SU-DHL-6 (cell line): ENCODE results near the gene FXYD1.

ENCODE experiments used
- H2AFZ ChIP-seq: fragments of 200-600 bp; sonication (generic); 2 replicates; pipeline ENCODE4 v1.6.1; 2014; ENCODE audit warnings: low read depth, mild to moderate bottlenecking, moderate library complexity, mixed read lengths, antibody characterized with exemption, low read length; ENCODE audit not compliant: severe bottlenecking
- H3F3A ChIP-seq: fragments of 200-600 bp; shearing (Covaris generic); 2 replicates; pipeline ENCODE4 v1.6.0; 2016; ENCODE audit warnings: antibody characterized with exemption, mild to moderate bottlenecking; ENCODE audit not compliant: insufficient read depth
- H3K27ac ChIP-seq: fragments of 200-600 bp; sonication (generic); 2 replicates; pipeline ENCODE4 v1.5.1; 2016; ENCODE audit warnings: low read depth, mild to moderate bottlenecking, low read length, moderate library complexity, mixed read lengths
- H3K27me3 ChIP-seq: fragments of 200-600 bp; sonication (generic), shearing (Covaris generic); 2 replicates; pipeline ENCODE4 v1.6.0; 2014; ENCODE audit warnings: mild to moderate bottlenecking, low read length
- H3K36me3 ChIP-seq: fragments of 200-600 bp; sonication (generic); 2 replicates; pipeline ENCODE4 v1.6.1; 2014; ENCODE audit warnings: mild to moderate bottlenecking, low read length, mixed read lengths
- H3K4me2 ChIP-seq: fragments of 300-600, 200-600 bp; shearing (Covaris generic), sonication (generic); 2 replicates; pipeline ENCODE4 v1.6.0; 2014; ENCODE audit warnings: low read length, low read depth, mild to moderate bottlenecking; ENCODE audit not compliant: poor library complexity, severe bottlenecking
- H3K4me3 ChIP-seq: fragments of 200-600 bp; sonication (generic); 2 replicates; pipeline ENCODE4 v1.5.1; 2014; ENCODE audit warnings: antibody characterized with exemption, low read length, mild to moderate bottlenecking, mixed read lengths; ENCODE audit not compliant: insufficient read depth, poor library complexity, severe bottlenecking
- H3K79me2 ChIP-seq: fragments of 200-600 bp; sonication (generic); 2 replicates; pipeline ENCODE4 v1.6.1; 2014; ENCODE audit warnings: mild to moderate bottlenecking, low read length, moderate library complexity; ENCODE audit not compliant: insufficient read depth
- H3K9ac ChIP-seq: fragments of 200-600 bp; sonication (generic); 2 replicates; pipeline ENCODE4 v1.7.0; 2014; ENCODE audit warnings: mild to moderate bottlenecking, low read length
- H3K9me2 ChIP-seq: fragments of 200-600 bp; sonication (generic); replicated peaks from 2 replicates; pipeline ENCODE4 v1.6.1; 2014; ENCODE audit warnings: low read length; ENCODE audit not compliant: insufficient read depth
- H3K9me3 ChIP-seq: fragments of 200-600 bp; sonication (generic); 2 replicates; pipeline ENCODE4 v1.6.1; 2014; ENCODE audit warnings: low read length, mixed read lengths; ENCODE audit not compliant: insufficient read depth
- H4K20me1 ChIP-seq: fragments of 200-600 bp; sonication (generic); 2 replicates; pipeline ENCODE4 v1.6.1; 2014; ENCODE audit warnings: low read depth, mild to moderate bottlenecking, antibody characterized with exemption, low read length, moderate library complexity, mixed read lengths
- EZH2phosphoT487 ChIP-seq: fragments of 200-600 bp; sonication (generic), shearing (Covaris generic); conservative IDR thresholded peaks from 2 replicates; pipeline ENCODE4 v1.6.1; 2018; ENCODE audit warnings: mild to moderate bottlenecking, antibody characterized with exemption, low read length, moderate library complexity, mixed read lengths
- TF ChIP-seq, protein P1 (sequence below): fragments of 200-600 bp; sonication (generic); IDR thresholded peaks from one replicate; pipeline ENCODE4 v1.5.1; 2017; ENCODE audit warnings: antibody characterized with exemption, mild to moderate bottlenecking, low read length, moderate library complexity; ENCODE audit not compliant: insufficient read depth, poor library complexity, severe bottlenecking

Gene FXYD1

DNA sequence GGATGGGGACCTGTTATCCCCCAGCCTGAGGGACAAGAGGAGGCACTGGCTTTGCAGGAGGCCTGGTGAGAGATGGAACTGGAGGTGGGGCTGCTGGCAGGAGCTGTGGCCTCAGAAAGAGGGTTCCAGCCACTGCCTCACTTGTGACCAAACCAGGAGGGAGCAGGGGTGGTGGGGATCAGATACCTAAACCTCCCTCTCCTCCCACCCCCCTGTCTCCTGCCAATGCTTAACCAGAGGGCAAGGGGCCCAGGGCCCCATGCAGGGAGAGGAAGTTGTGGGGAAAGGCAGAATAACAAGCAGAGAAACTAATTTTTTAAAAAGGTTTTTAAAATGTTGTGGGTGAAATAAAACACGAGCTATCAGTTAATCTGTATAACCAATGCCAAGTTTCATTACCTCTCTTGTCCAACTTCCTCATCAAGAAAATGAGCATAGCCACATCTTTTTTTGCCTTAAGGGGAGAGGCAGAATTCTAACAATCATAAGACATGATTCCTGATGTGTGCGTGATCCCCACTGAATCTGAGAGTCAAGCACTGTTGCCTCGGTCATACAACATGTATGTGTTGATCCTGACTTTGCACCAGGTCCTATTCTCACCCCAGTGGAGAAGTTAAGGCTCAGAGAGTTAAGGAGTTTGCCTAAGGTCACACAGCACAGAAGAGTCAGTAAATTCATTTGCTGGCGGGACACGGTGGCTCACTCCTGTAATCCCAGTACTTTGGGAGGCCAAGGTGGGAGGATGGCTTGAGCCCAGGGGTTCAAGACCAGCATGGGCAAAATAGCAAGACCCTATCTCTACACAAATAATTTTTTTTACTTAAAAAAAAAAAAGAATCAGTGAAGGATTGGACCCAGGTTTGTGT, 28.9 kb downstream of the FXYD1 start:
- no peaks in the 10 kb centered on the region for H4K20me1 ChIP-seq
- H3K27ac ChIP-seq: peak overlapping the region; percentile 24; the same call in 1 of the 2 replicates
- no peak overlapping the region for H2AFZ ChIP-seq
- H3F3A ChIP-seq: no peaks in the 10 kb centered on the region
- H3K9me2 ChIP-seq: no peaks in the 10 kb centered on the region
- TF ChIP-seq EZH2phosphoT487: no peak
- TF ChIP-seq, protein P1, sequence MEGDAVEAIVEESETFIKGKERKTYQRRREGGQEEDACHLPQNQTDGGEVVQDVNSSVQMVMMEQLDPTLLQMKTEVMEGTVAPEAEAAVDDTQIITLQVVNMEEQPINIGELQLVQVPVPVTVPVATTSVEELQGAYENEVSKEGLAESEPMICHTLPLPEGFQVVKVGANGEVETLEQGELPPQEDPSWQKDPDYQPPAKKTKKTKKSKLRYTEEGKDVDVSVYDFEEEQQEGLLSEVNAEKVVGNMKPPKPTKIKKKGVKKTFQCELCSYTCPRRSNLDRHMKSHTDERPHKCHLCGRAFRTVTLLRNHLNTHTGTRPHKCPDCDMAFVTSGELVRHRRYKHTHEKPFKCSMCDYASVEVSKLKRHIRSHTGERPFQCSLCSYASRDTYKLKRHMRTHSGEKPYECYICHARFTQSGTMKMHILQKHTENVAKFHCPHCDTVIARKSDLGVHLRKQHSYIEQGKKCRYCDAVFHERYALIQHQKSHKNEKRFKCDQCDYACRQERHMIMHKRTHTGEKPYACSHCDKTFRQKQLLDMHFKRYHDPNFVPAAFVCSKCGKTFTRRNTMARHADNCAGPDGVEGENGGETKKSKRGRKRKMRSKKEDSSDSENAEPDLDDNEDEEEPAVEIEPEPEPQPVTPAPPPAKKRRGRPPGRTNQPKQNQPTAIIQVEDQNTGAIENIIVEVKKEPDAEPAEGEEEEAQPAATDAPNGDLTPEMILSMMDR: no peak
- H3K27me3 ChIP-seq: no peaks in the 10 kb centered on the region
- peaks cover 6% of the 10 kb centered on the region; the same call in 1 of the 2 replicates for H3K9me3 ChIP-seq
- peaks cover 26% of the 10 kb centered on the region for H3K36me3 ChIP-seq
- no peak overlapping the region for H3K4me2 ChIP-seq
- no peaks in the 10 kb centered on the region for H3K79me2 ChIP-seq
- H3K9ac ChIP-seq: no peak overlapping the region
- H3K4me3 ChIP-seq: no peak overlapping the region

DNA sequence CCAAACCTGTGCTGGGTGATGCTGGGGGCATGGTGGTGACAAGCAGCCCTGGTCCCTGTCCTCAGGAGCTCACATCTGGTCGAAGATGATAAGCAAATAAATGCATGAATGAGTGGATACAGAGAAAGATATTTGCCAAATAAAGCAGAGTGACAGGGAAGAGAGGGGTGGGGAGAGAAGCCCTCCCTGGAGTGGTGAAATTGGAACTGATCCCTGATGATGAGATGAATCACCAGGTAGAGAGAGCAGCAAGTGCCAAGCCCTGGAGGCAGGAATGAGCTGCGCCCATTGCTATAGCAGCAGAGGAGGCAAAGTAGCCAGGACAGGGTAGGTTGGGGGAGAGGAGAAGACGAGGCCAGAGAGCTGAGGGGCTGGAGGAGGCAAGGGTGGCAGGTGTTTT, 29.6 kb downstream of the FXYD1 start:
- H3K79me2 ChIP-seq: no peaks in the 10 kb centered on the region
- H3K9ac ChIP-seq: no peak overlapping the region
- TF ChIP-seq EZH2phosphoT487: no peak
- TF ChIP-seq, protein P1: no peak
- no peak overlapping the region for H2AFZ ChIP-seq
- H3K36me3 ChIP-seq: peaks cover 26% of the 10 kb centered on the region
- no peaks in the 10 kb centered on the region for H3K9me2 ChIP-seq
- no peak overlapping the region for H3K27ac ChIP-seq
- H3K4me3 ChIP-seq: no peak overlapping the region
- H3K27me3 ChIP-seq: no peaks in the 10 kb centered on the region
- no peak overlapping the region for H3K4me2 ChIP-seq
- H4K20me1 ChIP-seq: no peaks in the 10 kb centered on the region
- H3F3A ChIP-seq: no peaks in the 10 kb centered on the region
- peaks cover 6% of the 10 kb centered on the region; the same call in 1 of the 2 replicates for H3K9me3 ChIP-seq

DNA sequence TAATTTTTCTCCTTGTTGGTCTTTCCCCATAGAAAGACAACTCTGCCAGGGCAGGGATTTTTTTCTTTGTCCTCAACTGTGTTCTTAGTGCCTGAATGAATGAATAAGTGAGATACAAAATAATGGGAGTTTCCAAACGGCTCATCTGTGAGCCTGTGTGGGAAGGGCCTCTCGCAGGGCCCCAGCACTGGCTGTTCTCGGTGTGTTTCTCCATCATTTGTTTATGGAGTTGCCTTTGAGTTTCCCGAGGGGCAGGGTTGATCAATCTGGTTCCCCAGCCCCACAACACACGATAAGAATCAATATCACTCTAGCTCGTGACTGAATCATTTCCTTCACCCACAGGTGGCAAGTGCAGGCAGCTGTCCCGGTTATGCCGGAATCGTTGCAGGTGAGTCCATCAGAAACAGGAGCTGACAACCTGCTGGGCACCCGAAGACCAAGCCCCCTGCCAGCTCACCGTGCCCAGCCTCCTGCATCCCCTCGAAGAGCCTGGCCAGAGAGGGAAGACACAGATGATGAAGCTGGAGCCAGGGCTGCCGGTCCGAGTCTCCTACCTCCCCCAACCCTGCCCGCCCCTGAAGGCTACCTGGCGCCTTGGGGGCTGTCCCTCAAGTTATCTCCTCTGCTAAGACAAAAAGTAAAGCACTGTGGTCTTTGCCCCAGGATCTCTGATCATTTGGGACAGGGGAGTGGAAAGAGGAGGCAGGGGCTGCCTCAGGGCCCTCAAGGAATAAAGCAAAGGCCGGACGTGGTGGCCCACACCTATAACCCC, 30.8 kb downstream of the FXYD1 start:
- no peak overlapping the region for H3K4me2 ChIP-seq
- no peaks in the 10 kb centered on the region for H3K9me2 ChIP-seq
- H3K79me2 ChIP-seq: no peaks in the 10 kb centered on the region
- no peak overlapping the region for H3K27ac ChIP-seq
- H4K20me1 ChIP-seq: no peaks in the 10 kb centered on the region
- peaks cover 1% of the 10 kb centered on the region; the same call in 1 of the 2 replicates for H3K9me3 ChIP-seq
- no peaks in the 10 kb centered on the region for H3K27me3 ChIP-seq
- H3F3A ChIP-seq: no peaks in the 10 kb centered on the region
- no peak overlapping the region for H3K9ac ChIP-seq
- H3K4me3 ChIP-seq: no peak overlapping the region
- peaks cover 20% of the 10 kb centered on the region for H3K36me3 ChIP-seq
- TF ChIP-seq, protein P1: no peak
- no peak for TF ChIP-seq EZH2phosphoT487
- H2AFZ ChIP-seq: no peak overlapping the region
